Measurements from ENCODE around the gene NOL4L.

DNA sequence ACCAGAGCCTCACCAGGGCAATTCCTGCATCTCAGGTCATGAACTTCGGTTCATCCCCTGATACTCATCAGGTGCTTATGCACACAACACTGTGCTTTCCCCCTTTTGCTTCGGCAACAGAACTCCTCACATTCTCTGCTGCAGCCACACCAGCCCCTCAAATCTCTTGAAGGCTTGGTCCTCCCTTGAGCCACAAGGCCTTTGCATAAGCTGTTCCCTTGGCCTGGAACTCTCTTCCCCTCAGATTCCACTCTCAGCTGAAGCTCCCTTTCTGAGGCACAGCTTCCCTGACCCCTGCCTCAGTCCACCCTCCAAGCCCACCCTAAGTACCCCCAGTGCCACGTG is 76.4 kb downstream of the NOL4L start:
- TF ChIP-seq EZH2 (IDR thresholded peaks at IDR 0.05) (no peak), POLR2AphosphoS5 (IDR thresholded peaks at IDR 0.05; ENCODE audit: borderline replicate concordance, low read depth, low read length) (no peak)
